ENCODE measurements around the gene UNCX.

UNCX gene

GRCh38 chr7:1247527-1248041, 14.9 kb downstream of the UNCX start:
- no peak for DNase-seq (ENCODE audit: low spot score)
- no peak for TF ChIP-seq CTCF (IDR thresholded peaks at IDR 0.05; ENCODE audit: extremely low read depth, missing control alignments)

GRCh38 chr7:1248143-1248915, 15.7 kb downstream of the UNCX start:
- TF ChIP-seq CTCF (IDR thresholded peaks at IDR 0.05; ENCODE audit: extremely low read depth, missing control alignments): no peak
- no peak for DNase-seq (ENCODE audit: low spot score)

GRCh38 chr7:1248916-1249581, 16.4 kb downstream of the UNCX start:
- DNase-seq (ENCODE audit: low spot score): no peak
- no peak for TF ChIP-seq CTCF (IDR thresholded peaks at IDR 0.05; ENCODE audit: extremely low read depth, missing control alignments)

GRCh38 chr7:1249731-1250130, 17.1 kb downstream of the UNCX start:
- no peak for DNase-seq (ENCODE audit: low spot score)
- no peak for TF ChIP-seq CTCF (IDR thresholded peaks at IDR 0.05; ENCODE audit: extremely low read depth, missing control alignments)

GRCh38 chr7:1250901-1251300, 18.2 kb downstream of the UNCX start:
- no peak for TF ChIP-seq CTCF (IDR thresholded peaks at IDR 0.05; ENCODE audit: extremely low read depth, missing control alignments)
- no peak for DNase-seq (ENCODE audit: low spot score)

- TF ChIP-seq CTCF (IDR thresholded peaks at IDR 0.05; ENCODE audit: extremely low read depth, missing control alignments): no peak
- no peak for DNase-seq (ENCODE audit: low spot score)
Observed at GRCh38 chr7:1251796-1252539, 19.3 kb downstream of the UNCX start.
